NCI-H1694 treated with DMSO at 0.1 percent for 48 hours (cell line): ENCODE results near the gene SCRN2.

Source experiments
- DNase-seq: peaks from one replicate; lab custom pipeline; 2025; lab: John Stamatoyannopoulos, UW

Gene SCRN2

GRCh38 chr17:47846716-47847340 is 5.8 kb upstream of the SCRN2 start:
- DNase-seq: no peak

- DNase-seq: no peak
Observed at GRCh38 chr17:47845716-47846075, 4.6 kb upstream of the SCRN2 start.

DNA sequence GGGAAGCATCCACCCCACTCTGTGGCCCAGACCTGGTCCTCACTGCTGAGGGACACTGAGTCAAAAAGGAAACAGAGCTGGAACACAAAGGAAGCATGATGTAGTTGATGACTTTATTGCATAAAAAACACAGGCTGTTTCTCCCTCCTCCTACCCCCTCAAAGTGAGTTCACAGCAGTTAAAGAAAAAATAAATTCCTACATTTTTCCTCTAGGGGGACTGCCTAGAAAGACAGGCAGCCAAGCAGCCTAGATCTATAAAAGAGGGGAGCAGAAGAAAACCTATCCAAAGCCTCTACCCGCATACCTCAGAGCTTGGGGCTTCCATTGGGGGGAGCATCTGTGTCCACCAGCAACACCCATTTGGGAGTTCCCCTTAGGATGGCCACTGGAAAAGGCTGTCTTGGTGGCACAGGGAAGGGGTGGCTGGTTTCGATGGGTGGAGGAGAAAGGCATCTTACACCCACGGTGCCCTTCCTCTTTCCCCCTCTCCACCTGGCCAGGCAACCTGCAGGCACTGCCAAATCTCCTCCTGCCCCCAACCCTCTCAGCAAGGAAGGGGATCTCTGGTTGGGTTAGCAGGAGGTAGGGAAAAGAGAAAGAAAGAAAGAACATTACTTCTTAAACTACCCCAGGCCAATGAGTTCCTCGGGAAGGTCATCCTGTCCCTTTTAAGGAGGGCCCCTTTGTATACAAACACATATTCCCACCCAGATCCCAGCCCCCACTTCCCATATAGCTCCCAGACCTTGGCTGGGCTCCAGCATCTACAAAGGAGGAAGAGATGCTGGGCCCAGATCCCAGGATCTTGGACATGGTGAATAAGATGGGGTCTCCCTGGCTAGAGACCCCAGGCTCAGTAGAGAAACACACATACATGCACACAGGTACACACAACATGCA is 4.0 kb upstream of the SCRN2 start:
- no peak for DNase-seq

DNA sequence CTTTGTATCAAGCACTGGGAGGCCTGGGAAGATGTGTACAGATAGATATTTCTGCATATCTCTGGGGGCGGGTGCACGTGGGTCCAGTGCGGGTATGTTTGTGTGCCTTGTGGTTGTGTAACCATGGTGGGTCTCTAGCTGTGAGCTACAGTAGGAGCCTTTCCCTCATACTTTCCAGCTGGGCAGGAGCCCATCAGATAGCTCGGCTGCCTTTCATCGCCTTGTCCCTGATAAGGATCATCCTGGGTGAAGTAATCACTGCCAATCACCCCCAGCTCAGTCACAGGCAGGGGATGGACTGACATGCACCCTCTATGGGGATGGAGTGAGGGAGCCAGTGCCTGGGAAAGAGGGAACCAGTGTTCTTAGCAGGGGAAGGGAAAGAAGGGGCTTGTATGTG is 3.2 kb upstream of the SCRN2 start:
- DNase-seq: no peak

DNA sequence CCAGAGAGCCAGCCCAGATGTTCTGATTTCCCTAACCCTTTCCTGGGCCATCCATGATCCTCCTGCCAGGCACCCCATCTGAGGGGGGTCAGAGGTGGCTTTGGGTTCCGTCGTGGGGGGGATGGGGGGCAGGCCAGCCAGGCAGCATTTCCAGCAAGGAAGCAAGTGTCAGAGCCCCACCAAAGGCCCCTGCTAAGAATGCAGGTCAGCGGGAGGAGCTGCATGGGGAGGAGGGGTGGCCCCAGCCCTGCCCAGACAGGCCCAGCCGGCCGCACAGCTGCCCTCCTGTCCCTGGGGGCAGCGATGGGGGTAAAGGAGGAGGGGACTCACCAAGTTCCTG is 2.3 kb upstream of the SCRN2 start:
- no peak for DNase-seq

DNA sequence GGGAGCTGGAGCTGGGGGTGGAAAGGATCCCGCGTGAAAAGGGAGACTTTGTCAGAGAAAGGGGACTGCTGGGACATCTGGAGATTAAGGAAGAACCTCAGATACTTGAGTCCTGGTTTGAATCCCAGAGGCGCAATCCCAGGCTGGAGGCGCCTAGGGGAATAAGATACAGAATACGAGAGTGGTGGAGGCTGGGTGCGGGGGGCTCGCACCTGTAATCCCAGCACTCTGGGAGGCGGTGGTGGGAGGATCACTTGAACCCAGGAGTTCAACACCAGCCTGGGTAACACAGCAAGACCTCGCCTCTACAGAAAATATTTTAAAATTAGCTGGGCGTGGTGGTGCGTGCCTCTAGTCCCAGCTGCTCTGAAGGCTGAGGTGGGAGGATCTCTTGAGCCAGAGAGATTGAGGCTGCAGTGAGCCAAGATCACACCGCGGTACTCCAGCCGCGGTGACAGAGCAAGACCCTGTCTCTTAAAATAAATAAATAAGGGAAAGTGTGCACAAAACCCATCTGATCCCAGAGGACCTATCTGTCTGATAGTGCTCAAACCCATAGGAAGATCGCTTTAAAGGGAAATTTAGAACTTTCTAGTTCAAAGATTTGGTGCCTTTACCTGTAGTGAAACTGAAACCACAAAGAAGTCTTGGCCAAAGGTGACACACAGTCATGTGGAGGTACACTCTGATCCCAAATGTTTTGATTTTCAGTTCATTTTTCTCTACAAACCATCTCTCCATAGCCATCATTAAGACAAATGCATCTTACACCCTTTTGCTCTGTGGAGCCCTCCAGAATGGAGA is 617 bp upstream of the SCRN2 start:
- DNase-seq: no peak

DNA sequence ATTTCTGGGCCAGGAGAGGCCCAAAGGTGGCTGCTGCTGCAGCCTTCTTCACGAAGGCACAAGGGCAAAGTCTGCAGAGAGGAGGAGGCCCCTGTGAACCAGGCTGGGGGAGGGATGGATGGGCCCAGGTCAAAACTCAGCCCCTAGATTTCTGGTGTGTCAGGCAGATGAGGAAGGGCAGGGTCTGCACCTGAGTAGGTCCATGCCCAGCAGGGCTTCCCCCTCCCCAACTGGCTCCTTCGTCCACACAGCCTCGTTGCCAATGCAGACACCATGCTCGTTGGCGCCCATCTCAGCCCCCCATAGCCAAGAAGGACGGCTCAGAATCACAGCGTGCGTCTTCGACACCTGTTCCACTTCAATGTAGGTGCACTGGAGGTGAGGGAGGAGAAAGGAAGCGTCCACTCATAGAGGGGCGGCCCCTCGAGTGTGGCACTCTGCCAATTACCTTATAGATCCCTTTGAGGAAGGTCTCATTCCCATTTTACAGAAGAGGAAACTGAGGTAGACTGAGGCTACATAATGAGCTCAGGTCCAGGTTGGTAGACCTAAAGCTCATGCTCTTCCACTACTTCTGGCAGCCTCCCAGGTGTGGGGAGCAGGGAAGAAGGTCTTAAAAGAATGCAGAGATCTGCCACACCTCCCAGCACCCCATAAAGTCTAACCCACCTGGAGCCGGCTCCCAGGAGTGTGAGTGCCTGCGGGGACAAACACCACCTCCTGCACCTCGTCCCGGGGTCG is 902 bp downstream of the SCRN2 start:
- DNase-seq: no peak

GRCh38 chr17:47839071-47839470 is 2.0 kb downstream of the SCRN2 start:
- no peak for DNase-seq

- DNase-seq: no peak
Observed at GRCh38 chr17:47838636-47839035, 2.4 kb downstream of the SCRN2 start.

DNA sequence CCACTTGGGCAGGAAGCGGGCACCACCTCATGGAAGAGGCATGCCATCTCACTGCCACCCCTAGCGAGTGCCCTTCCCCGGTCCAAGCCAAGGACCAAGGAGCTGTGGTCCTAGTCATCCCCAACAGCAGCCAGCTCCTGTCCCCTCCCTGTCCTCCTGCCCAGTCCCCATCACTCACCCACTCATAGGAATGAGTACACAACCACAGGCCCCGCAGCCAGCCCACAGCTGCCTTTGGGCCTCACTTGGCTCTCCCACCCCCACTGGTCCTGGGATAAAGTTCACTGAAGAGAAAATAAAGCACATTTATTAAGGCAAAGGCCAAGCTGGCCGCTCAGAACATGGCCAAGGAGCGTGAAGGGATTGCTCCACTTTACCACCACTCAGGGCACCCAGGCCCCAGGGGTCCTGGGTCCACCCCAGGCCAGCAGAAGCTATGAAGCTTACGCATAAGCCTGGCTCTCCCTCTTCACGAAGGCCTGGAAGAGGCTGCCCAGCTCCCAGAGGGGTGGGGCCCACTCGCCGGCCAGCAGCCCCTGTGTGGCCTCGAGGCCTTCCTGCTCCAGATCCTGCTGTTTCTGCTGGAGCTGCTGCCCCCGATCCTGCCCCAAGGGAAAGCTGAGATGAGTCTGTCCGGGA is 3.6 kb downstream of the SCRN2 start:
- no peak for DNase-seq

- DNase-seq: no peak
Observed at GRCh38 chr17:47836601-47837000, 4.5 kb downstream of the SCRN2 start.

- no peak for DNase-seq
Observed at GRCh38 chr17:47834756-47835155, 6.3 kb downstream of the SCRN2 start.

- no peak for DNase-seq
Observed at GRCh38 chr17:47831934-47832327, 9.1 kb downstream of the SCRN2 start.

DNA sequence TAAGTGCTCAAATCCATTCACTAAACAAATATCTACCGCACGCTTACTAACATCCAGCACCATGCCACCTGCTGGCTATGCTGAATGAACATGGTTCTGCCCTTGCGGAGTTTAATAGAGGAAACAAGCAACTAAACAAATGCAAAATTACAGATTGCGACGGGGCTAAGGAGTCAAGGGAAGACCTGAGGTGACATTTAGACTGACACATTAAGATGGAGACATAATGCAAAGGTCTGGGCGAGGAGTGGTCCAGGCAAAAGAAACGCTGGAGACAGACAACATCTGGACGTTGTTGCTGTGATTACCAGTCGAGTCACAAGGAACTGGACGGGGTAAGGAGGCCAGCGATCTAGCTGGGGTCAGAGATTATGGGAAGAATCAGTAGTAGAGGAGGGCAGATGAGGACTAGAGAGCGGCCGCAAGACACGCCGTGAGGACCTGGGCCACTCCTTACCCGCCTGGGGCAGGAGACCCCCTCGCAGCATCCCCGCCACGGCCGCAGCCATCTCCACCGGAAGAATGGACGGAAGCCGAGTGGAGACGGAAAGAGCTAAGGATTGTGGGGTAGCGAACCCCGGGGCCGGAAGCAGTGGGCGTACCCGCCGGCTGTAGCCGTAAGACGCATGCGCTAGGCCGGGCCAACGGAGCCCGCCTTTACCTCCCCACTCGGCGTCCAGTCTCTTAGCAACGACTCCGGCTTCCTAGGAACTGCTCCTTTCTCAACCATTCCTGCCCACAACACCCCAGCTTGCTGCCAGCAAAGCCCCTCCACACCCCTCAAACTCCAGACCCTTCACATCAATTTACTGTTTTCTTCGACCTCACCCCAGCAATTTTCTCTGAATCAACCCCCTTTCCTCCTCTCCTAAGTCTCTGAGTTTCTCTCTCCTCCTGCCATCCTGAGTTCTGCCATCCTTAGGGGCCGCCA is 9.8 kb downstream of the SCRN2 start, which contains the start of the genes LRRC46 and MRPL10:
Gene LRRC46 (plus strand): TSS at position 668 of the 931 bp plus-strand sequence. CDS start 320 bp downstream, outside the sequence.
Gene MRPL10 (minus strand): TSS at position 539 of the 931 bp plus-strand sequence. CDS start 30 bp downstream, at position 509.
- peak; percentile 94 for DNase-seq

GRCh38 chr17:47830396-47831002 is 10.6 kb downstream of the SCRN2 start:
- DNase-seq: no peak

GRCh38 chr17:47829870-47830269 is 11.2 kb downstream of the SCRN2 start:
- no peak for DNase-seq

- no peak for DNase-seq
Observed at GRCh38 chr17:47823519-47823918, 17.6 kb downstream of the SCRN2 start.

DNA sequence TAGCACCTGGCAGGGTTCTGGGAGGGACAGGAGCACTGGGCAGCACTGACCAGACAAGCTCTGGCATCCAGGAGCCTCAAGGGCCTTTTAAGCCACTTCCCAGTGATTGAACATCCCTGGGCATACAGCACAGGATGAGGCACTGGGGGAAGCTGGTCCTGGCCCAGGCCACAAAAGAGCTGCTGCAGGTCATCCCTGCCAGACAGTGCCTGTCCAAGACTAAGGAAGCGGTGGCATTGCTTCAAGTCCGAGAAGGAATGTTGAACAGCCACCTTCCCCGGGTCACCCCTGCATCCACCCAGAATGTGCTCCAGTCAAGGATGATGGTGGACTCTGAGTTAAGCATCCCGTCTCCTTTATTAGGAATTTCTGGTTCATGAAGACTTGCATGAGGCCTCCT is 18.3 kb downstream of the SCRN2 start:
- DNase-seq: no peak

DNA sequence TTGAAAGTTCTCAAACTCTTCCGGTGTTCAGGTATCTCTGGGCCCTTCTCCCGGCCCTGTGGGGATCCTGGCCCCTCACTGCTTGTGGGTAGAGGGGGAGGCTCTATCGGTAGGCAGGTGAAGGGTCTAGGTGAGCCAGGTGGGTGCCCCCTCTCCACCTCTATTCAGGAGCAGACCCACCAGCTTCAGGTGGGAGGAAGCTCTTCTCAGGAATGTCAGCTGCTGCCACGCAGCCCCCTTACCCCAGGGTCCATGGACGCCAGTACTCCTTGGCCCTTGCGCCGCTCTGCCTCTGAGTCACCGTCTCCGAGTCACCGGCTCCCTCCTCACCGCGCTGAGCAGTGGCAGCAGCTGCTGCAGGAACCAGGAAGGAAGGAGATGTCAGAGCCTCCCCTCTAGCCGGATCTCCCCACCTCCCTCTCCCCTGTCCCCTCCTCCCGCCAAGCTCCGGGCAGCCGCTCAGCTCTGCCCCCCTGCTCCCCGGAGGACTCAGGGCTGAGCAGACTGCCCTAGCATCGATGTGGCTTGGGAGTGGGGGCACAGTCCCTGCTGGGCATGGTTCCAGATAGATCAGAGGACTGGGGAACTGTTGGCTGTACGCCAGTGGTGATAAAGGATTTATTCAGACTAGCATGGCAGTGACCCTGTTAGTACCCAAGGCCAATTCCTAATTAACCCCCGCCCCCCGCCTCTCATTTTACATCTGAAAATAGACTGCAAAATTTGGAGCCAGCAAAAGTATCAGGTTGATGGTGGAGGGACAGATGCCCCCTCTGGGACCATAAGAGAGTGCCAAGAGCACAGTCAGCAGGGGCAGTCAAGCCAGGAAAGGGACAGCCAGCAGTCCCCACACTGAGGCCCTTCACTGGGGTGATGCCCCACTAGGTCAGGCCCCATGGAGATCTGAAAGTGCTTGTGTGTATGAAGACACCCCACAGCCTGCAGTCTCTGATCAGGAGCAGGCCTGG is 19.4 kb downstream of the SCRN2 start, which contains the start of gene OSBPL7:
Gene OSBPL7 (minus strand): TSS at position 371 of the 968 bp plus-strand sequence. CDS start 1,516 bp downstream, outside the sequence.
- DNase-seq: peak; percentile 65
